Gastroesophageal sphincter (tissue), 3 donors: ENCODE measurements around the gene ZSCAN21.

Experiments
- CTCF ChIP-seq, 4 experiments: fragments of 200-600 bp in 2 of 4; fragments of 450-650 bp in 2 of 4; sonication (generic) in 1 of 4; IDR thresholded peaks; one replicate each; pipeline ENCODE4 v1.5.1; 2017 to 2019; ENCODE audit warnings: antibody characterized with exemption in 4 of 4, mild to moderate bottlenecking in 2 of 4, moderate library complexity in 2 of 4
- EP300 ChIP-seq: sonication (generic); formaldehyde crosslinking; IDR thresholded peaks from one replicate; pipeline ENCODE4 v1.6.1; 2017; ENCODE audit warnings: antibody characterized with exemption, mild to moderate bottlenecking
- POLR2A ChIP-seq, 2 donors: fragments of 450-650 bp; IDR thresholded peaks; one replicate each; pipeline ENCODE4 v1.6.1; 2017; ENCODE audit warnings: antibody characterized with exemption in 2 of 2, mild to moderate bottlenecking in 2 of 2, moderate library complexity in 1 of 2
- POLR2AphosphoS5 ChIP-seq: sonication (generic); formaldehyde crosslinking; IDR thresholded peaks from one replicate; pipeline ENCODE4 v1.6.1; 2017; ENCODE audit warnings: antibody characterized with exemption

GRCh38 chr7:100098913-100099312 lies 49.3 kb downstream of the ZSCAN21 start:
- TF ChIP-seq CTCF (IDR thresholded peaks at IDR 0.05) (no peak), POLR2AphosphoS5 (no peak), EP300 (no peak), POLR2A (IDR thresholded peaks at IDR 0.05) (no peak)
